Thyroid gland (tissue), 4 donors: ENCODE results near the gene SLC7A1.

Source experiments
- CTCF ChIP-seq, 6 experiments: fragments of 200-600 bp in 3 of 6; fragments of 450-650 bp in 3 of 6; sonication (generic) in 3 of 6; IDR thresholded peaks; one replicate each; pipeline ENCODE4 v1.5.1; 2016 to 2019; ENCODE audit warnings: antibody characterized with exemption in 6 of 6, mild to moderate bottlenecking in 2 of 6, inconsistent platforms in 1 of 6, moderate library complexity in 1 of 6
- POLR2A ChIP-seq, 2 donors: fragments of 450-650 bp; IDR thresholded peaks; one replicate each; pipeline ENCODE4 v1.6.1; 2017; ENCODE audit warnings: antibody characterized with exemption in 2 of 2, mild to moderate bottlenecking in 2 of 2, moderate library complexity in 1 of 2

- no peak for TF ChIP-seq CTCF (IDR thresholded peaks at IDR 0.05)
- TF ChIP-seq POLR2A (IDR thresholded peaks at IDR 0.05), result no peak
Observed at GRCh38 chr13:29582171-29582570, 13.3 kb downstream of the SLC7A1 start.
